Heart left ventricle (tissue), 16 donors: ENCODE measurements around the gene OMA1. TPM values are rescaled to one million over a fixed set of nuclear protein-coding genes. Genes with fewer than 3 reads are reported as not detected.

Source experiments
- ATAC-seq, 4 donors: fragments of 200-7000 bp; cut with Tn5 transposase; one replicate each; pipeline ENCODE4 v1.9.1; 2020 to 2022; ENCODE audit warnings: moderate library complexity in 4 of 4, mild to moderate bottlenecking in 3 of 4, moderate number of reproducible peaks in 1 of 4
- DNase-seq, 5 donors: peaks; one replicate each; pipeline ENCODE4 v3.0.0-alpha.2; 2020
- H3K27ac ChIP-seq, 12 donors: fragments of 200-600 bp; sonication (generic) in 4 of 12; one replicate each; pipeline versions ENCODE4 v1.5.0 to v1.8.0; 2016 to 2022; ENCODE audit warnings: mild to moderate bottlenecking in 2 of 12
- H3K27me3 ChIP-seq, 9 donors: fragments of 200-600 bp; sonication (generic) in 2 of 9; one replicate each; pipeline versions ENCODE4 v1.5.1 to v1.8.0; 2016 to 2022; ENCODE audit warnings: mild to moderate bottlenecking in 3 of 9
- H3K36me3 ChIP-seq, 9 donors: fragments of 200-600 bp; sonication (generic) in 2 of 9; one replicate each; pipeline versions ENCODE4 v1.5.0 to v1.8.0; 2018 to 2022; ENCODE audit warnings: mild to moderate bottlenecking in 2 of 9
- H3K4me1 ChIP-seq, 12 donors: fragments of 200-600 bp; sonication (generic) in 4 of 12; one replicate each; pipeline versions ENCODE4 v1.5.0 to v1.8.0; 2016 to 2022; ENCODE audit warnings: mild to moderate bottlenecking in 3 of 12
- H3K4me3 ChIP-seq, 12 donors: fragments of 200-600 bp; sonication (generic) in 4 of 12; one replicate each; pipeline versions ENCODE4 v1.5.0 to v1.8.0; 2017 to 2022; ENCODE audit warnings: mild to moderate bottlenecking in 9 of 12, moderate library complexity in 4 of 12
- H3K9me3 ChIP-seq, 12 donors: fragments of 200-600 bp; sonication (generic) in 4 of 12; one replicate each; pipeline versions ENCODE4 v1.5.0 to v1.8.0; 2016 to 2022; ENCODE audit warnings: mild to moderate bottlenecking in 1 of 12
- CTCF ChIP-seq, 12 donors: fragments of 200-600 bp; sonication (generic) in 4 of 12; IDR thresholded peaks; one replicate each; pipeline versions ENCODE4 v1.5.0 to v1.8.0; 2018 to 2022; ENCODE audit warnings: antibody characterized with exemption in 12 of 12, mild to moderate bottlenecking in 5 of 12
- POLR2A ChIP-seq, 2 donors: fragments of 450-650 bp; IDR thresholded peaks; one replicate each; pipeline ENCODE4 v1.6.1; 2017; ENCODE audit warnings: antibody characterized with exemption in 2 of 2, mild to moderate bottlenecking in 2 of 2, moderate library complexity in 2 of 2
- WGBS, 4 donors: extraction: QIAGEN DNeasy Blood & Tissue Kit in 2 of 4; methylation state at CpG; one replicate each; pipeline versions ENCODE4 v1.1.5 to v1.1.7; 2013 to 2018; 5-methylcytosine and 5-hydroxymethylcytosine counted together
- intact Hi-C, 10 donors: fragments of 100-400 bp; cut with DNase I; formaldehyde crosslinking; loops; one replicate each; pipeline versions ENCODE4 v1.11.1 to v1.14.2; 2022
- polyA plus RNA-seq, 2 donors: library from polyadenylated mRNA; stranded (reverse); fragments of 200-250 nt; gene quantifications; one replicate each; pipeline ENCODE4 v1.2.3, GENCODE V29; 2013
- total RNA-seq, 9 donors: library from RNA; depleted of rRNA in 2 of 9; stranded (reverse); fragments of >200 nt in 2 of 9; fragmentation: NEBNext Ultra II Directional in 3 of 9; extraction: Animal tissue kit (Norgen Biotek cat#: 25700) in 3 of 9; gene quantifications; one replicate each; pipeline versions ENCODE4 v1.1.0 to v1.2.4, GENCODE V29; 2016 to 2023
- donor health status: ischemic (EF 13 %, LVEDD 7.1; RV severe dilation, severe dysfunction).
- donor health status: healthy with polysubstance abuse.
- donor health status: DM: no; HTN: yes; CAD: no.
- donor health status: DM: no; HTN: no; CAD: no.
- donor health status: ischemic (EF 25% LVEDD 6.9; RV normal size, moderate dysfunction).
- donor health status: ischemic (EF 25% LVEDD 5.7; RV mildly dilated, moderate dysfunction).
- donor health status: healthy.
- donor health status: DM: yes; HTN: yes; CAD: no.
- donor health status: ischemic (EF 35%, LVEDD 5.7; RV mildly dilated, moderate dysfunction).
- donor health status: nonischemic (EF 11% LVEDD 7.7; RV severe dilation, severe dysfunction).
- donor health status: DM: yes; HTN: yes; CAD: no.
- donor health status: PGD.
- donor health status: ischemic (EF 29% LVEDD 5.4; RV normal size, mild dysfunction).
- donor health status: nonischemic (EF 23%, LVEDD 6.1; RV moderate dilation, normal function).

OMA1 gene
- total and polyA plus RNA-seq, 11 donors, result 9.6 to 44.5 (median 28.2) TPM

GRCh38 chr1:58586271-58586670, 39.7 kb upstream of the OMA1 start:
- WGBS, 4 donors, result 62 to 83% (median 77%) methylated on average over 4 of the region's 4 CpGs
- TF ChIP-seq POLR2A (IDR thresholded peaks at IDR 0.05) (no peak), CTCF (IDR thresholded peaks at IDR 0.05) (no peak)
- H3K4me3 ChIP-seq, result no peak overlapping the region
- no peak overlapping the region for H3K27ac ChIP-seq
- H3K36me3 ChIP-seq, result no peaks in the 10 kb centered on the region
- H3K4me1 ChIP-seq, result peaks cover 0 to 25% (median 0%) of the 10 kb centered on the region in 12 donors
- peaks cover 0 to 4% (median 0%) of the 10 kb centered on the region in 9 donors for H3K27me3 ChIP-seq
- intact Hi-C loops, result no loop called here
- ATAC-seq, result no peak
- no peaks in the 10 kb centered on the region for H3K9me3 ChIP-seq
- no peak for DNase-seq

GRCh38 chr1:58585581-58586151, 39.1 kb upstream of the OMA1 start:
- H3K27me3 ChIP-seq, result peaks cover 0 to 4% (median 0%) of the 10 kb centered on the region in 9 donors
- ATAC-seq (no peak), DNase-seq (no peak)
- H3K9me3 ChIP-seq, result no peaks in the 10 kb centered on the region
- H3K27ac ChIP-seq, result peak overlapping the region in 1 of 12 donors; percentile 52
- no peaks in the 10 kb centered on the region for H3K36me3 ChIP-seq
- 33 to 62% (median 46%) methylated on average over 3 of the region's 3 CpGs for WGBS, 4 donors
- no peak overlapping the region for H3K4me3 ChIP-seq
- intact Hi-C loops, result no loop called here
- H3K4me1 ChIP-seq, result peaks cover 0 to 25% (median 0%) of the 10 kb centered on the region in 12 donors
- TF ChIP-seq CTCF (IDR thresholded peaks at IDR 0.05) (no peak), POLR2A (IDR thresholded peaks at IDR 0.05) (no peak)

GRCh38 chr1:58585166-58585565, 38.6 kb upstream of the OMA1 start:
- intact Hi-C loops, result no loop called here
- WGBS, 4 donors, result 30 to 74% (median 54%) methylated on average over 2 of the region's 2 CpGs
- ATAC-seq (no peak), DNase-seq (no peak)
- Histone ChIP-seq H3K27ac (peak overlapping the region in 2 of 12 donors; percentile 37 to 52), H3K36me3 (no peaks in the 10 kb centered on the region), H3K4me3 (no peak overlapping the region), H3K9me3 (no peaks in the 10 kb centered on the region), H3K4me1 (peaks cover 0 to 25% (median 0%) of the 10 kb centered on the region in 12 donors), H3K27me3 (peaks cover 0 to 4% (median 0%) of the 10 kb centered on the region in 9 donors)
- TF ChIP-seq CTCF (IDR thresholded peaks at IDR 0.05) (no peak), POLR2A (IDR thresholded peaks at IDR 0.05) (no peak)

GRCh38 chr1:58584082-58584895, 37.8 kb upstream of the OMA1 start:
- 25 to 31% (median 28%) methylated on average over 8 of the region's 8 CpGs for WGBS, 4 donors
- H3K9me3 ChIP-seq, result no peaks in the 10 kb centered on the region
- peak in 3 of 4 donors; percentile 58 to 91 (median 90) for ATAC-seq
- intact Hi-C loops, result no loop called here
- peak in 3 of 5 donors; percentile 51 to 67 (median 57) for DNase-seq
- peak overlapping the region in 4 of 12 donors; percentile 33 to 52 (median 36) for H3K27ac ChIP-seq
- H3K27me3 ChIP-seq, result peaks cover 0 to 4% (median 0%) of the 10 kb centered on the region in 9 donors
- H3K4me3 ChIP-seq, result no peak overlapping the region
- no peaks in the 10 kb centered on the region for H3K36me3 ChIP-seq
- TF ChIP-seq CTCF (IDR thresholded peaks at IDR 0.05) (no peak), POLR2A (IDR thresholded peaks at IDR 0.05) (no peak)
- H3K4me1 ChIP-seq, result peaks cover 0 to 25% (median 0%) of the 10 kb centered on the region in 12 donors
